ENCODE measurements around the gene HID1.

The HID1 gene

DNA sequence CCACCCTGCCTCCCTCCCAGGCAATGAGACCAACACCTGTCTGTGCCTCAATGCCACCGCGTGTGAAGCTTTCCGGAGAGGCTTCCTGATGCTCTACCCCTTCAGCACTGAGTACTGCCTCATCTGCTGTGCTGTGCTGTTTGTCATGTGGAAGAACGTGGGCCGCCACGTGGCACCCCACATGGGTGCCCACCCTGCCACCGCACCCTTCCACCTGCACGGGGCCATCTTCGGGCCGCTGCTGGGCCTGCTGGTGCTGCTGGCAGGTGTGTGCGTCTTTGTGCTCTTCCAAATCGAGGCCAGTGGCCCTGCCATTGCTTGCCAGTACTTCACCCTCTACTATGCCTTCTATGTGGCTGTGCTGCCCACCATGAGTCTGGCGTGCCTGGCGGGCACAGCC lies 25.9 kb downstream of the HID1 start:
- DNase-seq: no peak

DNA sequence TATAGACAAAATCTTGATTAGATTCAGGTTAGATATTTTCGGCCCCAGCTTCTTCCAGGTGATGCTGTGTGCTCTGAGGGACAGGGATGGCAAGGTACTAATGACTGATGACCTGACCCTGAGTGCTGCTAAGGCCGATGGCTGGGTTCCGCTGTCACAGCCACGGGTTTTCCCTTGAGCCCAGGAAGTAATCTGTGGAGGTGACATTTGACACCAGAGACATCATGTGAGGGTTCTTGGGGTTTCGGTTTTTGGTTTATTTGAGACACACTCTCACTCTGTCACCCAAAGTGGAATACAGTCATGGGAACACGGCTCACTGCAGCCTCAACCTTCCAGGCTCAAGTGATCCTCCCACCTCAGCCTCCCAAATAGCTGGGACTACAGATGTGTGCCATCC lies 27.0 kb downstream of the HID1 start:
- DNase-seq: no peak

DNA sequence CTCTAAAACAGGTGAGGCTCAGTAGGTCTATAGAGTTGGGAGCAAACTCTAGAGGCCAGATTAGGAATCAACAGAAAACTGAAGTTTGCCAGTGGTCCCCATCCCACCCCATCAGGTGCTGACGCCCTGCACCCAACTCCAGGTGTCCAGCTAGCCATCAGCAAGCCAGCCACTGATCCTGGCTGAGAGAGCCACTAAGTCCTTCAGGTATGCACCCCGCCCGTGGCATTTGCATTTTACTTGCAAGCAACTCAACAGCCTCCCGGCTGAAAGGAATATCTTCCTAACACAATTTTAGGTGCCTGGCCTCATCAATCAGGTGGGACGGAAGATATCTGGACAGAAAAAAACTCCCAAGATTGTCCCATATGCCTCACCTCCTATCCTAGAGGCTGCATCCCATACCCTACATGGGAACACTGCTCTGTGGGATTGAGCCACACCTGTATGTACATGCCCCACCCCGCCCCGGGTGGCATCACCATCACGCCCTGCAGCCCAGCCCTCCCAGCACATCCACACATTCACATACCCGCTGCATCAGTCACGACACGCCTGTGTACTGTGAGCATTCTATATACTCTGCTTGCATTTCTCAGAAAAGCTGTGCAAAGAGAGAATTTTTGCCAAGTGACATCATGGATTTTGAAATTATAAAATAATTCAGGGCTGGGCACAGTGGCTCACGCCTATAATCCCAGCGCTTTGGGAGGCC lies 28.6 kb downstream of the HID1 start:
- DNase-seq: no peak

DNA sequence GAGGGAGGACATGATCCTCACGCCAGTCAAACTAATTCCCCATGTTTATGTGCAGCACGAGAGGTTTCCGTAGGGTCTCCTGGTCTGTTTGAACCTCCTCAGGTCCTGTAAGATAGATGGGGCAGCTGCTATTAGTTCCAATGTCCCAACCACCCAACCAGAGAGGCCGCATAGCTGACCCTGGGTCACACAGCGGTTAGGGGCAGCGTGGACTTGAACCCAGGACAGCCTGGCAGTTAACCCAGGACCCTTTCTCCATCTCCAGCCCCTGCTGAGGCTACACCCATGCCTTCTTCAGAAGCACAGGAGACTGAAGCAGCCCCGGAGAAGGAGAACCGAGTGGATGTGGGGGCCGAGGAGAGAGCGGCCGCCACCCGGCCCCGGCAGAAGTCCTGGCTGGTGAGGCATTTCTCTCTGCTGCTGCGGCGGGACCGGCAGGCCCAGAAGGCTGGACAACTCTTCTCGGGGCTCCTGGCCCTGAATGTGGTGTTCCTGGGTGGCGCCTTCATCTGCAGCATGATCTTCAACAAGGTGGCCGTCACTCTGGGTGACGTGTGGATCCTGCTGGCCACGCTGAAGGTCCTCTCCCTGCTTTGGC lies 31.3 kb downstream of the HID1 start:
- no peak for DNase-seq

DNA sequence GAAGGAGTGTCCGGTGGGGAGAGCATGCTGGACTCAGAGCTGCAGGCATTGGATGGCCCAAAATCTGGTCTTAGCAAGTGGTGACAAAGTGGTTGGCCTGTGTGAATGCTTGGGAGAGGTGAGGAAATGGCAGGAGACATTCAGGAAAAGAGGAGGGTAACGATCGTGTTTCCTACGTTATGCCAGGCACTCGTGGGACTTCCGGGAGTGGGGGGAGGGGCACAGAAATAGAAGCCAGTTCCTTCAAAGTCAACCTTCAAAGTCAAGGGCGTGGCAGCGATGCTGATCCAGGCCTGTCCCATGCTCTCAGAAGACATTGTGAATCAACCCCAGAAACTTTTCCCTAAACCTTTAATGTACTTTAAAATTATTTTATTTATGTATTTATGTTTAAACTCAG lies 33.0 kb downstream of the HID1 start:
- no peak for DNase-seq

DNA sequence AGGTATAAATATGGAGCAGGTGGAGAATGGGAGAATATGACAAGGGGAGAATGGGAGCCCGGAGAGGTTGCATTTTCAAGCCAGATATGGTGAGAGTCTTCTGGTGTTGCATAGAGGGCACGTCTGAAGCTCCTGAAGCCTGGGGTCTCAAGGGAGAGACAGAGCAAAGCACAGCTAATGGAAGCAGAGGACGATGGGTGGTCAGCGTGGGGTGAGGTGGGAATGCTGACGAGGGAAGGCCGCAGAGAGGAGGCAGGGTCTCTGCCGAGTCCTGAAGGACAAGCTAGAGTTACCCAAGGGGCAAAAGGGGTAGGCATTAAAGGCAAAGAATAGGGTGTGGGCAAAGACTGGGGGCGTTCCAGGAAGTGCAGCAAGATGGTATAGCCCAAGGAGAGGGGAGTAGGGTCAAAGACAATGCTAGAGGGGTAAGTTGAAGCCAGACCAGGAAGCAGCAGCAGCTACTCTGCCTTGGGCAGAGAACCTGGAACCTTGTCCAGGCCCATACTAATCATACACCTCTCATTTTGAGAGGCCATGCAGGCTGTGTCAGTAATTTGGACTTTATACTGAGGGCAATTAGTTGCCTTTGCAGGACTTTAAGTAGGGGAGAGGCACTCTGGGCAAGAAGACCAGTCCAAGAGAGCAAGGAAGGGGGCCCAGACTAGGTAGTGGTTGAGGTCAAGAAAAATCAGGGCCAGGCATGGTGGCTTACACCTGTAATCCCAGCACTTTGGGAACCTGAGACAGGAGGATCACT lies 34.2 kb downstream of the HID1 start:
- no peak for DNase-seq

DNA sequence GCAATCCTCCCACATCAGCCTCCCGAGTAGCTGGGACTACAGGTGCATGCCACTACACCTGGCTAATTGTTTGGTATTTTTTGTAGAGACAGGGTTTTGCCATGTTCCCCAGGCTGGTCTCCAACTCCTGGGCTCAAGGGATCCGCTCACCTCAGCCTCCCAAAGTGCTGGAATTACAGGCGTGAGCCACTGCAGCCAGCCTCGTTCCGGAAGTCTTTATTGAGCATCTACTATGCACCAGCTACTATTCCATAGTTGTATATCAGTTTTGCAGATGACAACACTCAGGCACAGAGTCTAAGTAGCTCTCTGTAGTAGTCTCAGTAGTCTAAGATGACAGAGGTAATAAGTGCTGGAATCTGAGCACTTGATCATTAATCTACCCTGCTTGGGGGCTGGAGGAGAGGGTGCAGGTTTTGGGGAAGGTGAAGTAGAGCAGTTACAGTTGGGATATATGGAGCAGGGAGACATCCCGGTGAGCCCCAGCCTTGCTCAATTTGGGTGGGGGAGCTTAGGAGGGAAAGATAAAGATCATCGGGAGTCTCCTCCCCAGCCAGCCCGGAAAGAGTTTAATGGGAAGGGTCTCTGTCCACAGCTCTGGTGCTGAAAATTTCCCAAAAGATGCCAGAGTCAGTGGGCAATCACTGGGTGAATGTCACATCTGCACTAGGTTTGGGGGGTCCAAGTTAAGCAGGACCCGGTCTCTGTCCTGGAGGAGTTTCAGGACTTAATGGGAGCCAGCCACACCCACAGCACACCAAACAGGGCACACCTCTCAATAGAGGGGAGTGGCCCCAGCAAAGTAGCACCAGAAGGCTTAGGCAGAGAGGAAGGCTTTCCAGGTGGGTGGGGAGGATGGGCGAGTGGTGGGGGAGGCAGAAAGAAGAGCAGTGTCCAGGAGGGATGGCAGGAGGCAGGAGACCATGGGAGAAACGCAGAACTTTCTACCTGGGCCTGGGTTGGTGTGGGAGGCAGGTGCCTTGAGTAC lies 35.2 kb downstream of the HID1 start:
- no peak for DNase-seq

DNA sequence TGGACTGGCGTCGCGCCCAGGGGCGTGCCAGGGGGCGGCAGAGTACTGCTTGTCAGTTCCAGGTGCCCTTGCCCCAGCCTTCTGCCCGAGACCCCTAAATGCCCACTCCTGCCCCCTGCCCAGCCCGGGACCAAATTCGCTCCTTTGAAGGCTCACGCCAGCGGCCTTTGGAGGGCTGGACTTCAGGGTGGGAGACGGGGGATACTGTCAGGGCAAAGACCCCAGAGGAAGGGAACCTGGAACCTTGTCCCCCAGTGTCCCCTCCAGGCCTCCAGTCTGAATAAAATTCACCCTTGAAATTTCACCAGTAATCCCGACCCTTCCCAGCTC lies 36.1 kb downstream of the HID1 start:
- no peak for DNase-seq

DNA sequence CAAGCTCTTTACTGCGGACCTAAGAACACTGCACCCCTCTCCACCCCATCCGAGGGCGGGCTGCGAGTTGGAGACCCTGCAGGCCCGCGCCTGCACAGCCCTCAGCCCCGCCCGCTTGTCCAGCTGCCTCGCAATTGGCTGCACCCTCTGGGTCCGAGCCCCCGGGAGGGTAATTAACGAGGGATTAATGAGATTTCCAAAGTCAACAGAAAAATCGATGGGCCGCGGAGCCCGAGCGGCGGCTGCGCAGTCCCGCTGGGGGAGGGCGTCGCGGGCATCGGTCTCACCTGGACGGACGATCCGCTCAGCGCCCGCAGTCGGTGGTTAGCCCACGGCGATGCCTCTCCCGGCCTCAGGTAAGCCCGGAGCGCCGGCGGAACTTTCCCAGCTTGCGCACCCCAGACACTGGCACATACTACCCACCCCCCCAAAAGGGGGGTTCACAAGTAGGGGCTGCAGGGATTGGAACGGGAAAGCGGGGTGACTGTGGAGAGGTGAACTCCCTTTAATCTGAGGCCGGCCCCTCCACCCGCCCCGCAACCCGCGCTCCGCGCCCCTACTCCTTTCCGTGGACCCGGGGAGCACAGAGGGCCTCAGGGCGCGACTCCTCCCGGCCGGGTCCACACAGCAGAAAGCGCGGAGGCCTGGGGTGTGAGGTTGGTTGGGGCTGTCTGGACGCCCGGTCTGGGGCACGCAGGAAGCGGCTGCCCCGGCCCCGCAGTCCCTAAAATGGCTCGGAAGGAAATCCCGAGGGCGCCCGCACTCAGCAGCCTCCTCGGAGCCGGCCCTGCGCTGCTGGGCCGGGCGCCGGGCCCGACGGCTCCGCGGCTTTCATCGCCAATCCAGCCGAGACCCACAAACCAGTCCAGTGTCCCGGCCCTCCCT lies 36.7 kb downstream of the HID1 start, which contains the start of gene OTOP3:
OTOP3 (plus strand) TSS at position 314 of the 885 bp plus-strand sequence; CDS start at position 338, 24 bp downstream.
- DNase-seq: no peak

DNA sequence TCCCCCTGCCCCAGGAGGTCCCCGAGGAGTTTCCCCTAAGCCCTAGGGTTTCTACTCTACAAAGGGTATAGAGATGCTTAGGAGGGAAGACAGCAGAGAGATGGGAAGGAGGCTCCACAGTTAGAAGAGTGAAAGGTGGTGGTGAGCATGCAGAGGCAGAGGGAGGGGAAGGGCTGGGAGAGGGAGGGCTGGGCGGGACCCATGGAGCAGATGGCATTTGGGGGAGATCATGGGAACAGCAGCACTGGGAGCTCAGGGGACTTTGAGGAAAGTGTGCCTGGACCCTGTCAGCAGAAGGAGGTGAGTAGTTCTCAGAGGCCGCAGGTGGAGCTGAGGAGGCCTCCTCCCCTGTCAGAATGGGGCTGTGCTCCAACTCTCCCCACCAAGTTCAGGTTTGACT lies 37.5 kb downstream of the HID1 start:
- DNase-seq: no peak

DNA sequence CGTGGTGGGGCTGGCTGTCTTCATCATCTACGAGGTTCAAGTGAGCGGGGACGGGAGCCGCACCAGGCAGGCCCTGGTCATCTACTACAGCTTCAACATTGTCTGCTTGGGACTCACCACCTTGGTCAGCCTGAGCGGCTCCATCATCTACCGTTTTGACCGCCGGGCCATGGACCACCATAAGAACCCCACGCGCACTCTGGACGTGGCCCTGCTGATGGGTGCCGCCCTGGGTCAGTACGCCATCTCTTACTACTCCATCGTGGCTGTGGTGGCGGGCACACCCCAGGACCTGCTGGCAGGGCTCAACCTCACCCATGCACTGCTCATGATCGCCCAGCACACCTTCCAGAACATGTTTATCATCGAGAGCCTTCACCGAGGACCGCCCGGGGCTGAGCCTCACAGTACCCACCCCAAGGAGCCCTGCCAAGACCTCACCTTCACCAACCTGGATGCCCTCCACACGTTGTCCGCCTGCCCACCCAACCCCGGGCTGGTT lies 42.0 kb downstream of the HID1 start:
- no peak for DNase-seq

DNA sequence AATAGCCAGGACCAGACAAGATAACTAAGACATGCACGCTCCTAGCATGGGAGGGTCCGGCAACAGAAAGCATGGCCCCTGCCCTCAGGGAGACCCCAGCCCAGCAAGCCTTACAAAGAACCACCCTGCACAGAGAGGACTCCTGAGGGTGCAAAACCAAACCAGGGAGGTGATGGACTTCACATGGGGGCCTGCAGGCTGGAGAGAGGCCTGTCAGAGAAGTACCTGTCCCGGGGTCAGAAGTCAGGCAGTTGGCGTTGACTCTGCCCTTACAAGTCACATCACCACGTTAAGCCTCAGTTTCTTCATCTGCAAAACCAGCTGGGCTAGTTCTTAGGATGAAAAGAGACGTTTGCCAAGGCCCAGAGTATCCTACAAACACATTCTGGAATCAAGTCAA lies 43.8 kb downstream of the HID1 start:
- no peak for DNase-seq

DNA sequence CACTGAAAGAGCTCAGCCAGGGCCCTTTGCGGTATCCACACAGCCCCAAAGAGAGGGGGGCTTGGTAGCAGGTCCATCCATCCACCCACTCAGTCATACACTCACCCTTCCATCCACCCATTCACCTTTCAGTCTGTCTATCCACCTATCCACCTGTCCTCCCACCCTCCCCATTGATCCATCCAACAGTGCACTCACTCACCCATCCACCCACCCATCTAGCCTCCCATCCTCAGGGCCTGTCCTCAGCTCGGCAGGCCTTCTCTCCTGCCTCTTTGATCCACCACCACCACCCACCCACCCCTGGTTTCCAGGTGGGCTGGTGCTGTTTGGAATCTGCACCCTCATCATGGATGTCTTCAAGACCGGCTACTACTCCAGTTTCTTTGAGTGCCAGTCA lies 47.3 kb downstream of the HID1 start:
- DNase-seq: no peak

DNA sequence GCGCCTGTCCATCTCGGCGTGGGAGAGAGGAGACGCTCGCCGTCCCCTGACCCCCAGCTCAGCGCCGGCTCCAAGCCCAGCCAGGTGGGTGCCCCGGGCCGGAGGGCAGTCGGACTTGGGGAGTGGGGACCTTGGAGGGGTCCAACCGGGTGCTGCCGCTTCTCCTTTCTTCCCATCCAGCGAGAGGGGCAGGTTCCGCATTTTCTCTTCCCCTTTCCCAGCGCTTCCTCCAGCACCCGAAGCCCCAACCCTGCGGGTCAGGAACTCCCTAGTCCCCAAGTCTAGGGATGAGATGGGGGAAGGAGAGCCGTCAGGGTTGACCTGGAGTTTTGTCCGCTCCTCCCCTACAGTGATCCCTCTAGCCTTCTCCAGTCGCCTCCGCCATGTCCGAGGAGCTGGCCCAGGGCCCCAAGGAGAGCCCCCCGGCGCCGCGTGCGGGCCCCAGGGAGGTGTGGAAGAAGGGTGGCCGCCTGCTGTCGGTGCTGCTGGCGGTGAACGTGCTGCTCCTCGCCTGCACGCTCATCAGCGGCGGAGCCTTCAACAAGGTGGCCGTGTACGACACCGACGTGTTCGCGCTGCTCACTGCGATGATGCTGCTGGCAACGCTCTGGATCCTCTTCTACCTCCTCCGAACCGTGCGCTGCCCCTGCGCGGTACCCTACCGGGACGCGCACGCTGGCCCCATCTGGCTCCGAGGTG lies 48.2 kb downstream of the HID1 start, which contains the start of gene OTOP2:
OTOP2 (plus strand) TSS at position 24 of the 699 bp plus-strand sequence; CDS start at position 384, 360 bp downstream.
- DNase-seq: no peak

DNA sequence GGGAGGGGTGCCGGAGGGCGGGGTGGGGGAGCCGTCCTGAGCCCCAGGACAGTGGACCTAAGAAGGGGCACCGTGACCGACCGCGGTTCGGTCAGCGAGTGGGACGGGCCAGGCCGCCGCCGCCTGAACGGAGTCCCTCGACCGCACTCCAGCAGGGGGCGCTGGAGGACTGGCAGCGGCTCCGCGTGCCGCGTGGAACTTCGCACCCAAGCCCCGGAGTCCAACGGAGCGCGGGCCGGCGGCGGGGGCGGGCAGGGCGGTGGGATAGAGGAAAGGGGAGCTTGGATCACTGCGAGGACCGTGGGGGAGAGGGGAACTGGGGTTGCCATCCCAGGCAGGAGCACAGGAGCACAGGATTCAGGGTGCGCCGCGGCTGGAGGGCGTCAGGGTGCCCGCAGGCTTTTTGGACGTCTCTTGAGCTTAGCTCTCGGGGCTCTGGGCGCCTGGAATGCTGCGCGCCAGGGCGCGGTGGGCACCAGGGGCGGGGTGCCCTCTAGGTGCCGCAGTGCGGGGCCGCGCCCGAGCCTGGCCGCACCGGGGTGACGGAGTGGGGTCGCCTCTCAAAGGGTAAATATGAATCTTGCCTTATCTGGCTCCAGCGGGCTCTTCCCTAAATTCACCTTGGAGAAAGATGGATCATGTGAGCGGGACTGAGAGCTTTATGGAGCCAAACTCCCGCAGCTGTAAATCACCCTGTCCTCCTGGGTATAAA lies 48.9 kb downstream of the HID1 start:
- DNase-seq: no peak

DNA sequence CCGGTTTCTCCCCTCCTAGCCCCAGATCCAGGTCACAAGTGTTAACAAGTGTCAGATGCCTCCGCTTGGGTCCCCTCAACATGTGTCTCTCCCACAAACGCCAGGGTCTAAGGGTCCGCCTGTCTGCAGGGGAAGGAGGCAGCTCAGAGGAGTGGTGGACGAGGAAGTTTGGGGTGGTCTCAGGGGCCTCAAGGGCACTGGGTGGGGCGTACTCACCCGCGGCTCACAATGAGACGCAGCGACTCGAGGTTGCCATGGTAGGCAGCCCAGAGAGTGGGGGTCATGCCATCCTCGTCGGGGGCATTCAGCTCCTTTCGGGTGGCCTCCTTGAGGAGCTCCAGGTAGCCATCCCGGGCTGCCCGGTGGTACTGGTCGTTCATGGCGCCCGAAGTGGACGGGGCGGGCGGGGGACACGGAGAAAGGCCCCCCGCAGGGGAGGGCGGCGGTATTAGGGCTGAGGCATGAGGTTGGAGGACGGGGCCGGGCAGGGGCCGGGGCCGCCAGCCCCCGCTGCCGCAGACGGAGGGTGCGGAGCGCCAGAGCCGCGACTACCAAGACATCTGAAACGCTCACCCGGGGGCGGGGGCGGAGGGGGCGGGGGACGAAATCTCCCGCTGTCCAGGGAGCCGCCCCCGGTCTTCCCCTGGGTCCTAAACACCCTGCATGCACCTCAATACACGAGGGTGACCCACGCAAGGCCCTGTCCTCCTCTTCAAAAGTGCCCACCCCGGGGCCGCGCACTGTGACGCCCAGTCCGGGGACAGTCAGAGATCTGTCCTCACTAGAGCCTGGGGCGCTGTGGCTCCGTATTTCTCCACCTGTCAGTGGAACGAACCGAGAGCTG lies 49.6 kb downstream of the HID1 start, which contains the start of gene USH1G:
USH1G (minus strand) TSS at position 562 of the 844 bp plus-strand sequence; CDS start at position 380, 182 bp downstream.
- DNase-seq: no peak

DNA sequence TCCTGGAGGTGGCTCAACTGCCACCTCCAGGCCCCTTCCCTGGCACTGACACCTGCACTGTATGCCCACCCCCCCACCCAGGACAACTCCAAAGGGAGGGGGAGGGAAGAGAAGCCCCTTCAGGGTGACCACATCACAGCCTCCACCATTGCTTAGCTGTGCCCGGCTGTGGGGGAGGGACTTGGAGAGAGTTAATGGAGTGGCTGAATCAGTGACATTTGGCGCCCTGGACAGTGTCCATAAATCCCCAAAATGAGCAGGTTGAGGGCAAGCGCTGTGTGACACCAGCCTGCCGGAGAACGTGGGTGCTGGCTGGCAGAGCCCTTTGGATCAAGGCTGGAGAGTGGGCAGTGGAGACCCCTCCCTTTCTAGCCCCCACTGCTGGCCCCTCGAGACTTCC lies 50.4 kb downstream of the HID1 start:
- DNase-seq: no peak

DNA sequence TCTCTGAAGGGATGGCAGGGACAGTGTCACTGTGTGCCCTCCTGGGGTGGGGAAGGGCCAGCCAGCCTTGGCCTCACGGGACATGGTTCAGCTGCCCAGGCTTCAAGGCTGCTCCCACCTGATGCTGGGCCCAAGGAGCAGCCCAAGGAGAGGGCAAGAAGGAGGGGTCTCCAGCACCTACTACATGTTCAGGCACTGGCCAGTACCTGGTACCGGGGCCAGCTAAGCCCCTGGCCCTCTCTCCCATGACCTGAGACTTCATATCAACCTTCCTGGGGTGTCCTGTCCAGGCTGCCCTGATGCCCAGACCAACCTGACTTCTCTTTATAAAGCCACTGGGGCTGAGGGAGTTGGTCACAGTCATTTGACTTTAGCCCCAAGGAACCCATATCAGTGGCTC lies 50.8 kb downstream of the HID1 start:
- no peak for DNase-seq

DNA sequence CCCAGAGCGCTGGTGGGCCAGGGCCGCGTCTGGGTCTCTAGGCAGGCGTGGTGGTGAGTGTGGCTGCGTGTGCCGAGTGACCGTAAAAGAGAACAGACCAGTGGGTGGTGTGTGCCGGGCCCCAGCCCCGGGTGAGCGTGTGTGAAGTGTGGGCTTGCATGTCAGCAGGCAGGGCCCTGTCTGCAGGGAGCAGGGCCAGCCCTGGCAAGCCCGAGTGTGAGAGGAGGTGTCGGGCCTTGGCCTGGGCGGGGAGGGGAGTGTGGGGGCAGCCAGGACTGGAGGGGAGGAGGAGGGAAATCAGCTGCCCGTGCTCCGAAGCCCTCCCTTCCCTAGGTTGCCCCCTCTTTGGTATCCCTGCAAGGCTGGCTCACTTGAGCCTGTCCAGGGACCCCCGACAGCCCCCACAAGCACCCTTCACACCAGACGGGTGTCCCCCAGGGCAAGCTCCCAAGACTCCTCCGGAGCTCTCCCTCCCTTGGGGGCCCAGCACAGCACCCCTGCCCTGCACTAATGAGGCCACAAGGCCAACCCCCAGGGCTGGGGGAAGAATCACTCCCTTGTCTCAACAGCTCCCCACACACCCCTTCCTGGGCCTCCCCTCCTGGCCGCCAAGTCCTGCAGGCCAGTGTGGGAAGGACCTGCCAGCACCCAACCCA lies 51.4 kb downstream of the HID1 start:
- DNase-seq: no peak
